NK-92 treated with Interleukin-12 subunit alpha and Interleukin-12 subunit beta, amount 100 ng/mL, for 24 hours (cell line): ENCODE data around the gene SMIM27.

Experiments used
- DNase-seq: peaks from one replicate; lab custom pipeline; 2025; lab: John Stamatoyannopoulos, UW

Gene SMIM27

DNA sequence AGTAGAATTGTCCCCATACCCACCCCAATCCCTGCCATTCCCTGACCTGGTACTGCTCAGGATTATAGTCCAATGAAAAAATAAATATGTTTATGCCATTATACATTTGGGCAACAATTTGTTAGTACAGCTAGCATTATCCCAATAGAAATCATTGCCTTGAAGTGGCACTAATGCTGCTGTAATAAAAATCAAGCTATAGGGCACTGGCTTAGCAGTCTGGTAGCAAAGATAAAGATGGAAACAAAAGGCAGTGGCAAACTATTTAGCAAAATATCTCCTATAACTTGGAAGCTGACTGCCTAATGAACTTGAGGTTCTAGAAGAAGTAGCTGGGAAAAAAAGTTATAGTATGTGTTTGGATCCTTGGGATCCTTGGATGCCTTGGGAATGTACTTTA is 2.5 kb downstream of the SMIM27 start:
- DNase-seq = no peak

DNA sequence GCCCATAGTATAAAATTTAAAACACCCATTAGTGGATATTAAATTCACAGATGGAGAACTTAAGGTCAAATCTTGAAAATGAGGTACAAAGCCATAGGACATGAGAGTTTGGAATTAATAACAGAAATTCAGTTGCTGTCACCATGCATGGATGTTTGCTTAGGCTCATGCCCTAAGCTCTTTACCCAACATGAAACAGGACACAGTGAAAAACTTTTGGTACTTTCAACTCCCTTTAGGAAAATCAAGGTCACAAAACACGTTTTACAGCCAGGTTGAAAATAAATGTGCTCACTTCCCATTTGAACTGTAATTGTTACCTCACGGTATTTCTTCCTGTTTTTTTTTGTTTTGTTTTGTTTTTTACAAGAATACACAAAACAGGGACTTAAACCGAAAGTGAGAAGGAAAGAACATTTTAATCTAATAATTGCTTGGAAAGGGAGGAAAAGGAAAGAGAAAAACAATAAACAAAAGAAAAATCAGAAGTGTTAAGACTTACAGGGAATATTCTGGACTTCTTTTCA is 6.3 kb downstream of the SMIM27 start:
- DNase-seq = no peak

DNA sequence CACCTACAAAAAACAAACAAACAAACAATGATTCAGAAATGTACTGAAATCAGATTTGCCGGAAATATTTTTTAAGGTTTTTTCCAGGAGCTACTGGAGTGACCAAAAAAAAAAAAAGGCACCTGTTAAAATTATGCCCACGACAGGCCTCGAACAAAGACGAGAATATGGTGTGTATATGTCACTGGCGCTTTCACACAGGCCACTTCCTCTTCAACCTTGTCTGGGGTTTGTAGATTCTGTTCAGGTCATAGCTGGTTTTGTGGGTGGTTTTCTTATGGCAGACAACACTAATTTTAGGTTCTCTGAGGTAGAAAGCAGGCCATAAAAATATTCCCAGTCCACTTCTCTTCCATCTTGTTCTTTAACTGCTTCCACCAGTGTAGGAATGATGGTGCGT is 13.8 kb downstream of the SMIM27 start:
- DNase-seq = no peak

DNA sequence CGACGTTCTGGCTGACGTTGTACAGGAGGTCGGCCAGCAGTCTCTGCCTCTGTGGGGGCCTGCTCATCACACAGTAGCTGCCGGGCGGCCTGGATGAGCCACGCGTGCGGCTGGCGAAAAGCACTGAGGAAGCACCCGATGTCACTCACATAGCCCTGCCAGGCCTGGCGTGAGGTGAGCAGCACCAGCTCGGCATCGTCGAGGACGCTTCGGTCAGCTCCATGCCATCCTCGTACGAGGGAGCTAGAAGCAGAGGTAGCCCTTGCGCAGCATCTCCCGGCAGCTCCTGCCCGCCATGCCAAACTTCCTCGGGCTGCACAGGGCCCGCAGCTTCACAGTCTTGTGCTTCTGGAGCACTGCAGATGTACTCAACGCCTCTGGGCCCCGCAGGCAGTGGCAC is 14.6 kb downstream of the SMIM27 start:
- DNase-seq = no peak

DNA sequence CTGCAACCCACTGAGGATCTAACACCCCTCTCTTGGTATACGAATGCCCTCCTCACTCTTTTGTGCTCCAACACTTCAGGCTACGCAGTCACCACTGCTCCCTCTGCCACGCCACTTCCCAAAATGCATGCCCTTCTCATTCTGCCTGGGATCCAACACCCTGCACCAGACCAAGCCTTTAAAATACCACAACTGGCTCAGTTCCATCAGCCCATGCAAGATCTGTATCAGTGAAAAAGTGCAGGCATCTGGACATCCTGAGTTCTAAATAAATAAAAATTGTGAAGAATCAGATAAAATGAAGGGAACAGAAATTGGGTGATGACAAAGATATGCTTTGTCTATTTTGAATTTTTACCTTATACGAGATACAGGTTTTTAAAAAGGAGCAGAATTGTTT is 18.1 kb downstream of the SMIM27 start:
- no peak for DNase-seq

DNA sequence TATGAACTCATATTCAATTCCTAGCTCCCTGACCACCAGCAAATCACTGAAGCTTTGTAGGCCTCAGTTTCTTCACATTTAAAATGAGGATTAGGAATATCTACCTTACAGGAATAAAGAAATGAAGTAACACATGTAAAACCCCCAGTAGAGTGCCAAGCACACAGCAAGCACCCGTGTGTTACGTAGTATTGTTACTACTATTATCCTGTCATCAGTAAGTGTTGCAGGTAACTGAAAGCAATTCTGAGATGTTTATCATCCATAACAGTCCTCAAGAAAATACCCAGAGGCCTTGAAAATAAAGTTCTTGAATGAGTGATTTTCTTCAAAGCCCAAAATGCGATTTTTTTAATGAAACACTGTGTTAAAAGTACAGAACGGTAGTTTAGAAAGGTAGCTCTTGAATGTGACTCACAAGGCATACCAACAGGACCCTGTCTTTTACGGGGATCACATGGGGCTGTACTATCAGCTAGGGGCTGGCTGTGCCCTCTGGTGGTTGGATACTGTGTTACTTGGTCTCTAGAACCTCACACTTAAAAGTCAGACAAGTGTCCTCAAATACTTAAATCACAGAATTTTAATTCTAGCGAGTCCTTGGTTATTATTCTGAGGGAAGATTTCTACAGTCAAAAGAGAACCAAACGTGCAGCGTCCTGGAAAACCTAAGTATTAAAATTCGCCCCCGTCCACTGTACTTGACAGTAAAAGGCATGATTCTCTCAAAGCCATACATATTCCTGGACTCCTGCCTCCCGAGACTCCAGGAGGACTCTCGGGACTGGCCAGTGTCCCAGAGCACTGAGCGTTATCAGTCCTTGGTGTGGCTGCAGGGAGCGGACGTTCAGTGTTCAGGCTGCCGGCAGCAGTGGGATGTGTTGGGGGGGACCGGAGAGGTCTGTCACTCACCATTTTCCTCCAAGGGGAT is 20.1 kb downstream of the SMIM27 start:
- DNase-seq = peak; percentile 65

DNA sequence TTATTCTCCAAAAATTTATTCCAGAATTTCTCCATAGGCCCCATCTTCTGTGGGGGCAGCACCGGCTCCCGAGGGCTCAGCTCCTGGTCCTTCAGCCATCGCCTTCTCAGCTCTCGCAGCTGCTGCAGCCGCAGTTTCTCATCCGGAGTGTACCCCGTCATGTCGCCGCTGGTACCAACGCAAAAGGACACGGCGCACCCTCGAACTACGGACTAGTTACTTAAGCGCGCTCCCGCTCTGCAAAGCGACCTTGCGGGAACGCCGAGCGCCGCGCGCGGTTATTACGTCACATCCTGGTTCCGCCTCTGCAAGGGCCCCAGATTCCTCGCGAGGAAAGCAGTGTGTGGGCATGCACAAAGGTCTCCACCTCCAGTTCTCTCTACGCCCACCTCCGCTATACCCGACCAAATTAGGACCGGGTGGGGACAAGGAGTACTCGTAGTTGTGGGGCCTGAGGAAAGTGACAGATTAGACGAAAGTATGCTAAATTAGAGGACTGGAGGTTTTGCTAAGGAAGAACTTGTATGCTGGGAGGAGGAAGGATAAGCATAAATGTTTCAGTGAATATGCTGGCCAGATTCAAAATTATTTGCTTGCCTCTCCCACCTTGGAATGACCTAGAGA is 20.9 kb downstream of the SMIM27 start, which contains the start of gene NDUFB6:
Gene NDUFB6 (minus strand): TSS at position 260 of the 624 bp plus-strand sequence. CDS start 99 bp downstream, at position 161.
- DNase-seq = peak; percentile 89

DNA sequence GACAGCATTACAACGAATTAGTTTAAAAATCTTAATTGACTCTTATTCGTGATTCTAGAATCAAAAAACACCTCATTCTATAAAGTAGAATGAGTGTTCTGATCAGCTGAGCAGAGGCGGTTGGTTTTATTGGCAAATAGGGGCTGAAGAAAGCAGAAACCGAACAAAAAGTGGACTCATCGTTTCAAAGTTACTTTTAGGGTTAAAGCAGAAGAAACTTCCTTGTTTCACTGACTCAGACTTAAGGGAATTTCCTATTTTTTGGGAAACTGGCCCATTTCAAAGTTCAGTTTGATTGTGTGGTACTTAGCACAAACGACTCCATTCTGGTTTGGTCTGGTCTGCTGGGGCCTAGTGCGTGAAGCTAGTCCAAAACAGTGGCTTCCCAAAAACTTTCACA is 21.7 kb downstream of the SMIM27 start:
- no peak for DNase-seq

DNA sequence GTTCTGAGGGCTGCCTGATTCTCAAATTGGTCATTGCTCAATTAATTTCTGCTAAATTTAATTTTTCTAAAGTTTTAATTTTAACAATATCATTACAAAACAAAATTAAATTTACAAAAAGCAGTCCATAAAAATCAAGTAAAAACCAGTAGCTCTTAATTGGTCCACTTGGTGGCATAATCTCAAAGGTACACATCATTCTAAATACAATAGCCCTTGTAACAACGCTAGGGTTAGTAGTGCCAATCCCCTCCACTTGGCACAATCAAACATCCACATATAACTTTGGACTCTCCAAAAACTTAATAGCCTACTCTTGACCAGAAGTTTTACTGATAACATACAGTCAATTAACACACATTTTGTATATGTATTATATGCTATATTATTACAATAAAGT is 22.7 kb downstream of the SMIM27 start:
- no peak for DNase-seq

DNA sequence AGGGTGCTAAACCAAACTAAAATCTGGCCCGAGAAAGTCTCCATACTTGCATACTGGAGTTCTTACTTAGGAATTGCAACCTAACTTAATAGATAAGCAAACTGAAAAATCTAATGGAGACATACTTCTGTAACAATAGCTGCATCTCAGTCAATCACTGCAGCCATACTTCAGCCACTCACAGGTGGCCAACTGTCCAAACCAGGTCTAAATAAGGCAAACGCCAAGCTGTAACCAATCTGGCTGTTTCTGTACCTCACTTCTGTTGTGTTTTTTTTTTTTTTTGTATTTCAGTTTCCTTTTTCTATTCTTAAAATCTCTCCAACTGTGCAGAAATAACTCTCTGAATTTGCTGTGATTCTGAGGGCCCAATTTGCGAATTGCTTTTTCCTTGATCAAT is 25.2 kb downstream of the SMIM27 start:
- DNase-seq = no peak

DNA sequence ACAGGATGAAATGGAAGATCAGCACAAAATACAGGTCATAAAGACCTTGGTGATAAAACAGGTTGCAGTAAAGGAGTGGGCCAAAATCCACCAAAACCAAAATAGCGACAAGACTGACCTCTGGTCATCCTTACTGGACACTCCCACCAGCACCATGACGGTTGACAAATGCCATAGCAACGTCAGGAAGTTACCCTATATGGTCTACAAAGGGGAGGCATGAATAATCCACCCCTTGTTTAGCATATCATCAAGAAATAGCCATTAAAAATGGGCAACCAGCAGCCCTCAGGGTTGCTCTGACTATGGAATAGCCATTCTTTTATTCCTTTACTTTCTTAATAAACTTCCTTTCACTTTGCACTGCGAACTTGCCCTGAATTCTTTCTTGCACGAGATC is 26.8 kb downstream of the SMIM27 start:
- no peak for DNase-seq

DNA sequence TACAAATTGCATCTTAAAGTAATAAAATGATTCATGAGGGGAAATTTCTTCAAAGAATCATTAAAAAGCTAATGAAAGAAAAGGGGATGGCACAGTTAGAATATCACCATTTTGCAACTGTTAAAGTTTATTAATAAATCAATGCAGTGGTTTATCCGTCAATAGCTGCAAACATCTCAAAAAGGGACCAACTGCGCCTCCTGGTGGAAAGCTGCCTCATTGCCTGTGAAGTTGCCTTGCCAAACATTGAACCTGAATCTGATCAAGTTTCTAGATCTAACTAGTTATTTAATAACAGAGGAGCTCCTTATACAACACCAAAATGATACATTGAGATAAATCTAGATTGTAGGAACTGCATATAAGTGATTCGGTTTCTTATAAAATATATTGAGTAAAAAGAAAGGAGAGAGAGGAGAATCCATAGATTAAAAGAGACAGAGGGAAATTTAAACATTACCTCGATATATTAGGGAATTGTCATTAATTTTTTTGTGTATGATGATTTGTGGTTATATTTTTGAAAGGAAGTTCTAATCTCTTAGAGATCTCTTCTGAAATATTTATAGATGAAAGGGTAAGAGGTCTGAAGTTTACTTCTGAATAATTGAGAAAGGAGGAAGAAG is 27.7 kb downstream of the SMIM27 start:
- peak; percentile 27 for DNase-seq

DNA sequence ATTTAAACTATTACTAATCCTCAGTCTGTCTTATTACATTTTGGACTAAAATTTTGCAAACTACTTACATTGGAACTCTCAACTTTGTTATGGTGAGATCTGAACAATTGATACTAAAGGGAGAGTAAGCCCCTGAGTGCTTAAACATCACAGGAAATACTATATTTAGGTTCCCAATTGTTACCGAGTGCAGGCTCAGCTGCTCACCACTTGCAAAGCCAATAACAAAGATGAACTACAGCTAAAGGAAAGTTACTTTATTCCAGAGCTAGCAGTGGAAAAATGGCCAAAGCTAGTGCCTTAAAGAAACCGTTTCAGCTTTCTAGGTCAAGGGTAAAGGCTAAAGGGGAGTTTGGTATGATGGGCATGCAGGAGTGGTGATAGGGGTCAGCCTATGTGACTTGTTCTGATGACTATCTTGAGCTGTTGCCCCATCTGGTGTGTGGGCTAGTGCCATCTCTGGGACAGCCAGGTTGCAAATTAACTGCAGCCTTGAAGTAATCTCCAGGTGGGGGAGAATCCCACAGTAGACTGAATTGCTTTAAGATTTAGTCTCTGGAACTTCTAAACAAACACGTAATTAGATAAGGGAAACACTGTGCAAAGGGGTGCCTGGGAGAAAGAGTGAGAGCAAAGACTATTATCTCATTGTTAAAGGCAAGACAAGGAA is 28.6 kb downstream of the SMIM27 start:
- DNase-seq = no peak

DNA sequence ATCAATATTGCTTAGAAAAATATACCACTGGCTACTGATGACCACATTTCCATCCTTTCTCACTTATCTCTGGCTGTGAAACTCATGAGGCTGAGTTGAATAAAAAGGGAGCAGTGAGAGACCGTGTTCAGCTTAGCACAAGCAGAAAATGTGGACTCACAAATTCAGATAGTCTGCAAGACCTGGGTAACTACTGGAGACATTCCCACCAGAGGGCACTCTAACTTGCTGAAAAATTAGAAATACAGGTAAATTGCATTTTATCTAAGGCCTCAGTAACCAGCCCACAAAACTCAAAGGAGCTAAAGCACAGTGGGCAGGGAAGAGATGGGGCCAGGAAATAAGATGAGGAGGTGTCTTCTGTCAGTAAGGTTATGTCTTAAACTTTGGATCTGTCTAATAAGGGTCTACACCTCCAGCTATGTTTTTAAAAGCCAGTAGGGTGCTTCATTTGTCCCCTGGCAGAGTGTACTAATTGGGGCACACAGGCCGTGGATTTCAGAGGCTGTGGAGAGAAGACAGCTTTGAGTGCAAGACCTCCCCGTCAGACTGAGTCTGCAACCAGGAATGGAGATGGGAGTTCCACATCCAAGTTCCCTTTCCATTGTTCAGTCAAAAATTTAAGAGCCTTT is 29.5 kb downstream of the SMIM27 start:
- no peak for DNase-seq

DNA sequence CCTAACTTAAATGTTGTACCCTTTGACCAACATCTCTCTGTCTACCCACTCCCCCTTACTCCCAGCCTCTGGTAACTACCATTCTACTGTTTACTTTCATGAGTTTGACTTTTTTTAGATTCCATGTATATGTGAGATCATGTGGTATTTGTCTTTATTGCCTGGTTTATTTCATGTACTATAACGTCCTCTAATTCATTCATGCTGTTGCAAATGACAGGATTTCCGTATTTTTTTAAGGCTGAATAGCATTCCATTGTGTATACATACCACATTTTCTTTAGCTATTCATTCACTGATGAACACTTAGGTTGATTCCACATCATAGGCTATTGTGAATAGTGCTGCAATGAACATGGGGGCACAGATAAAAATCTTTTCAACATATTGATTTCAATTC is 32.7 kb downstream of the SMIM27 start:
- DNase-seq = no peak

DNA sequence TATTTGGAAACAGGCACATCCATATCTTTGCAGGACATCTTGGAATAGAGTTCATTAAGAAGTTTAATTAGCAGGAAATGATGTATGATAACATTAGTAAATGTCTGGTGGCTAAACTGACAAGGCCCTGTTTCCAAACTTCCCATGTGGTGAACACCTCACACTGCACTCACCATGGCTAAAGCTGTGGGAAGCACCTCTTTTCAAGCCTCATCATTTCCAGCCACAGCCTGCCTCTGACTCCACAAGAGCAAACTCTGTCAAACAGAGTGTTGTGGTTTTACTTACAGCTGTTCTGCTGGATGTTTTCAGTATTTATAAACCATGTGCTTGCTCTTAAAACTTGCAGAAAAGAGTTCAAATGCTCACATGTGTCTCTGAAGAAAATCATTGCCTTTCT is 35.8 kb downstream of the SMIM27 start:
- DNase-seq = peak; percentile 22

DNA sequence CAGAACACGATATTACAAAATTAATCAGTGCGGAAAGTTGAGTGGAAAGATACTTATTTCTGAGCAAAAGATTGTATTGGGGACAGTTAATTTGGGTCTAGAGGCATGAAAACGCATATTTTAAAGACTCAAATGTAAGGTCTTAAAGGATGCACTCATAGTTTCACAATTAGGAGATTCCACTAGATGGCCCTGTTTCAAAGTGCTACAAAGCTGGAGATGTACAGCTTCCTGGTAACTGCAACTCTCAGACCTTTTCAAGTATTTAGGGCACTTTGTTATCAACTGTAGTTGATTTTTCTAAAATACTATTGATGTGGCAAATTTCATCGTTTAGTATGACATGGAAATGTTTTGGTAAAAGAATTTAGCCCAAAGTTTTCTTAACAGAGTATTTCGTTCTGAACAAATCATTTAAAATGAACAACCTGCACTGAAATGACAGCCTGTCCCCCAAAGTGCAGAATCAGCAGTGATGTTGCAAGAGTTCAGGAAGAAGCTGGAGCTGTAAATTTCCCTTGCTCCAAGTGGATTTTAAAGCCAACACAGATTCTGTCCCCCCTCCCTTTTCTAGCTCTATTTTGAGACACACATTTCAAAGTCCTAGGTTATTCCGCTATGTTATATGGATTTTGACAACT is 37.1 kb downstream of the SMIM27 start:
- no peak for DNase-seq

DNA sequence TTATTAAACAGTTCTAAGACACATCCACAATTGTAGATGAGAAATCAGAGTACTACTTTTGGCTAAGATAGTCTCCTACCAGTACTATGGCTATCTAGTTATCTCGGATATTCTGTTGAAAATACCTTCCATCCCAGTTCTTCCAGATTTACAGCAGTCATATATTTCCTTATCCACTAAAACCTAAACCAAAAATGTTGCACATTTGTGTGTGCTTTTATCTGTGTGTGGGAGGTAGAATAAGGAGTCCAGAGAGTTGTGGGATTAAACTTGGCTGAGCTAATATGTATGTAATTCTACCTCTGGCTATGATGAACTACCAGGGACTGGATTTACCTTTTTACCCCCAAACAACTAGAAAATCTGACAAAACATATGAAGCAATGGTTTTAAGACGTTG is 38.3 kb downstream of the SMIM27 start:
- DNase-seq = no peak

DNA sequence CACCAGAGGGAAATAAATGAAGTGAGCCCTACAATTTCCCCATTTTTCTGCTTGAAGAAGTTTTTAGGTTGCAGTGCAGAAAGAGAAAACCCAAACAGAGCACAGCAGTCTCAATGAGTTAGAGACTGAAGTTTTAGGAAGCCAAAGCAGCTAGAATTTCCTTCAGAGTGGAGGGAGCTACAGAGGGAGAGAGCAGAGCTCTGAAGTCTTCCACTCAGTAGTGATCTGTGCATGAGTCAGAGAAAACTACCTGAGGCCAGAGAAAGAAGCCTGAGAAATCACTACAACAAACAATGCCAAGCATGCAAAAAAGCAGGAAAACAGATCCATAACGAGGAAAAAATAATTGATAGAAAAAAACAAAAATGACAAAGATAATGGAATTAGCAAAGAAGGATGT is 38.8 kb downstream of the SMIM27 start:
- no peak for DNase-seq

DNA sequence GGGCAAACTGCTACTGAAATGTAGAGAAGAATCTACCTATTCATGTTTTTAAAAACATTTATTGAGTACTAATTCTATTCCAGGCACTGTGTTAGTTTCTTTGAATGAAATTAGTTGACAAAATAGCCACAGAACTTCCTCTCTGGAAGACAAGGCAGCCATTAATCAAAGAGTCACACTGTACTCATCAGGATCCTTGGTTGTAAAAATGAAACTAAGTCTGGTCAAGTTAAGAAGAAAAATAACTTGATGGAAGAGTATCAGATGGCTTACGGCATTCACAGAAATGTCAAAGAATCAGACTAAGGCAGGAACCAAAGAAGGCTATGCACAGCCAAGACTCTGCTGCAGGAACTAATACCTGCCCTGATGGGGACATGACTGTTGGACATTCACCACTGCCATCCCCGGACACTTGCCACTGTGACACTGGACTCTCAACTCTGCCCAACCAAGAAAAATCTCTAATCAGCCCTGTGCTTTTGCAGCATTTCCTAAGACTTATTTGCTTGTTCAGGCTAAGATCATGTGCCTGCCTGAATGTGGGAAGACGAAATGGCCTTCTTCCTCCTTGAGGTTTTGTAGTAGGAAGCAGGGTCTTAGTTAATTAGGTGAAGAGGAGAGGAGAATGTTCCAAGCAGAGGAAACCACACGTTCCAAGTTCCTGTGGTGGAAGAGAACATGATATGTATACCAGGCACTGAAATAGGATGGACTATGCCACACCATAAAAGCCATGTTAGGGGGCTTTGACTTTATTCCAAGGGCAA is 44.2 kb downstream of the SMIM27 start:
- no peak for DNase-seq
